DMS 273 (cell line): ENCODE results near the gene MCTP1.
A peak's percentile ranks its signal among the peaks of the same experiment; 100 is the strongest.
"Not testable (repeated sequence)": the region's sequence is repeated elsewhere in the genome, so short reads cannot be mapped to it uniquely, and the experiment has no call there.

Experiments used
- DNase-seq: peaks from one replicate; lab custom pipeline; 2025; ENCODE audit not compliant: unreplicated experiment; lab: John Stamatoyannopoulos, UW

The MCTP1 gene

DNA sequence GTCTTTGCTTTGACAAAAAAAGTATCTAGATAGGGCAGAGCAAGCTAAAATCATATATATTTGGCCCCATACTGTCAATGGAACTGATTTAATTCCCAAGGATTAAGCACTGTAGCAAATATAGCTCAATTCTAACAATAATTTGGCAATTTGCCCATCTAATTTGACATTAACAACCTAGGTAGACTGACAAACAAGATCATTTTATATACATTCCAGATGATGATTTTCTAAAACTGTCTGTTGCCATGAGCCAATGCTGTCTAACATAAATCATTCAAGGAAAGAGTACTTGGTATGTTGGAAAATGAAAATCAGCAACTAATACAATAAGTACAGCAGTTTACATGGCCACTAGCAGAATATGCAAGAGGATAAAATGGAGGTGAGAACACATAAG lies 32.1 kb downstream of the MCTP1 start:
- DNase-seq: no peak

DNA sequence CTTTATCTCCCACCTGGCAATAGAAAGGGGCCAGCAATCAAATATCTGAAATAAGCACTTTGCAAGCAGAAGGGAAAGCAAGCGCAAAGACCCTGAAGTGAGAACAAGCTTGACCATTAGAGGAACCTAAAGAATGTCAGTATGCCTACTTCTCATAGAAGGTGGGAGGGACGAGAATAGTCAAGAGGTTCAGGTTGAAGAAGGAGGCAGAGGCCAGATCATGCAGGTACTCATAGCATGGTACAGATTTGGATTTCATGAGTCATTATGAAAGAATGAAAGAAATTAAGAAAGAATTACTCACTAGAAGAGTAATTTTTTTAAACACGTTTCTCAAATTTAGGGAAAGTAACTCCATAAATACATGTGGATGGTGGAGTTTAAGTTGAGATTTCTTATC lies 33.7 kb downstream of the MCTP1 start:
- no peak for DNase-seq

DNA sequence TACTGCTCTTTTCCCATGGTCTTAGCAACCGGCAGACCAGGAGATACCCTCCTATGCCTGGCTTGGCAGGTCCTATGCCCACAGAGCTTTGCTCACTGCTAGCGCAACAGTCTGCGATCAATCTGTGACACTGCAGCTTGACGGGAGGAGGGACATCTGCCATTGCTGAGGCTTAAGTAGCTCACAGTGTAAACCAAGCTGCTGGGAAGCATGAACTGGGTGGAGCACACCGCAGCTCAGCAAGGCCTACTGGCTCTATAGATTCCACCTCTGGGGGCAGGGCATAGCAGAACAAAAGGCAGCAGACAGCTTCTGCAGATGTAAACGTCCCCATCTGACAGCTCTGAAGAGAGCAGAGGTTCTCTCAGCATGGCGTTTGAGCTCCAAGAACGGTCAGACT lies 40.4 kb downstream of the MCTP1 start:
- DNase-seq: no peak

DNA sequence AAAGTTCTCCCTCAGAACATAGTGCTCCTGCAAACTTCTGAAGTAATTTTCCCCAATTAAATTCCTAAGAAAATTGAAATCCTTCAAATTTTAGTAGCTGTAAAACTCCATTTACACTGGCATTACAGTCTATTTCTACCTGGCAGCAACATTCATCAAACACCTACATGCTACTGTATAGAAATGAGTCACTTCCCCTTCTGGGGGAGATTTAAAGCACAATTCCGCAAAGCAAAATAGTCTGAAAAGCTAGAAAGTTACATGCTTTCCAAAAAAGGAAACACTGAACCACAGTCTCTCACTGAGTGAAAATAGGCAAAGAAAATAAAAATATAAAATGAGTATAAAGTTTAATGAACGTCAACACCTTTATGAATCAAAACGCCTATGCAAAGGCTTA lies 43.3 kb downstream of the MCTP1 start:
- no peak for DNase-seq

DNA sequence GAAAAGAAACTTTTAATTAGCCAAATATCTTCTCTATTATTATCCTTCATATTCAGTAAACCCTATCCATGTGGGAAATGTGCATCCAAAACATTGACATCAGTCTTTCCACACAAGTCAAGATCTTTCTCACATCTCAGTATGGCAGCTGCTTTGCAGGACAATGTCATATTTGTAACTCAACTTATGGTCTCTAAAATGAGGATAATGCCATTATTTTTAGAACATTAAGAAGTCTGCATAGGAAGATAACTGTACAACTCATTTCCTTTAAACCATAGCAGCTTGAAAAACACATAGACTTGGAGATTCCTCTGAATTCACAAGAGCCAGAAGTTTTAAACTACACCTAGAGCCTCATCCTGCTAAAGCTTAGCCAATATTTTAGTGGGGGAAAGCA lies 43.7 kb downstream of the MCTP1 start:
- DNase-seq: no peak

DNA sequence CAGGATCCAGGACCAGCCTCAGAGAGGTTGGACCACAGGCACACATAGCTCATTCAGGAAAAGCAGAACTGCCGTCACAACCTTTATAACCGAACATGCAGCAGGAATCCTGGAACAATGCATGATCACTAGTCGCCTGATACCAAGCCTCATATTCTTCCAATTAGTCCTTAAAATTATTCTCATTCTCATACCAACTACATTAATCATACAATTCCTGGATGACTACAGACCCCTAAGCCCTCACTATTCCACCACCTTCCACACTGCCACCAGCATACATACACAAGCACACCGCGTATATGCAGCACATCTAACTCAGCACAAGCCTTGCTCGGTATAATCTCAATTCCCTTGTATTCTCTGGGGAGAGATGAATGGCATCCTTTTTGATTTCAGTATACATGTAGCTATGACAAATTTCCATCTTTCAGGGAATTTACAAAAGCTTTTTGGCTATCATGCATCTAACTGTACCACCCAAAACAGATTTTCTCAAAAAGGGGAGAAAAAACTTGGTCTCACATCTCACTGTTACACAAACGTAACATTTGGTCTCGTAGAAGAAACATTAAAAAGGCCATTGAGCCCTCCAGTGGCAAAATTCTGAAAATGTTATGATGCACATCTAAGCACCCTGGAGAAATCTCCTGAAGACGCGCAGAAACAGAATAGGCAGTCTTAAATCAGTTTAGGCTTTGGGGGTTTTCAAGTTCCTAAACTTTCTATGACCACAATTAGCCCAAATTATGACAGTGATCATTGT lies 46.2 kb downstream of the MCTP1 start:
- peak; percentile 42 for DNase-seq

DNA sequence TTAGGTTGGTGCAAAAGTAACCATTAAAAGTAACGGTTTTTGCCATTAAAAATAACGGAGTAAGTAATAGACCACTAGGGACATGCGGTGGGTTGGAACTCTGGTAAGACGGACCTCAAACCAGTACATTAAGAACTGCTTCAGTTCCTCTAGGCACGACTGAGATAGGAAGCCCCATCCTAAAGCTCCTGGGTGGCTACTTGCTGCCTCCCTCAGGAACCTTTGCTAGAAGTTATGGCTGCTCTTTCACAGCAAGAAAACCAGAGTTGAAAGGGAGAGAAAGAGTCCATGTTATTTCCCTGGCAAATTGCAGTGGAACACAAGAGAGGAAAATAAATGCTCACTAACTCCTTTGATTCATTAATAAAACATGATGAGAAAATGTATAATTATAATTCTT lies 47.6 kb downstream of the MCTP1 start:
- no peak for DNase-seq

DNA sequence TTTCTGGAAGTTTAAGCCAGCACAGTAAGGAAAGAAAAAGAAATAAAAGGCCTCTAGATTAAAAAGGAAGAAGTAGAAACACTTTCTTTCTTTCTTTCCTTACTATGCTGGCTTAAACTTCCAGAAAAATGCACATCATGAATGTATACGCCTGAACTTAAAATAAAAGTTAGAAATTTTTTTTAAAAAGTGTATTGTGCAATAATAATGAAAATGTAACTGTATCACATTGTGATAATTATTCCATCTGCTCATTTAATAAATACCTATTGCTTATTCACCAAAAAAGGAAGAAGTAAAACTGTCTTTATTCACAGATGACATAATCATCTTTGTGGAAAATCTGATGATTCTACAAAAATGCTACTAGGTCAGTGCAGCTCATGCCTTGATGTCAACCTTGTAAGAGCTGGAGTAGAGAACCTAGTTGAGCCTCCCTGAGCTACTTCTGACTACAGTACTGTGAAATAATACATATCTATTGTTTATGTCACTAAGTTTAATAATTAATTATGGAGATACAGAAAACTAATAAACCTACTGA lies 49.4 kb downstream of the MCTP1 start:
- DNase-seq: no peak

DNA sequence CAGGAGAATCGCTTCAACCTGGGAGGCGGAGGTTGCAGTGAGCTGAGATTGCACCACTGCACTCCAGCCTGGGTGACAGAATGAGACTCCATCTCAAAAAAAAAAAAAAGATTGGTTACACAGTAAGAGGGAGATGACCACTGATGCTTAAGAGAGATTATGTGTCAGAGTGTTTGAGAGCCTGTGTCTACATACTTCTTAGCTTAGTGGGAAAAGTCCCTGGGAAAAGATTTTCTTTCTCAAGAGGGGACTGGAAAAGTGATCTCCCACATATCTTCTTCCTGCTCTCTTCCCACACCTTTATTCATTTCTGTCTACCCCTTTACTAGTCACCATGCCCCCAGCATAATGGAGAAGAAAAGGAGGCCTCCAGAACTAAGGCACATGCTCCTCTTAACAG lies 55.2 kb downstream of the MCTP1 start:
- no peak for DNase-seq

DNA sequence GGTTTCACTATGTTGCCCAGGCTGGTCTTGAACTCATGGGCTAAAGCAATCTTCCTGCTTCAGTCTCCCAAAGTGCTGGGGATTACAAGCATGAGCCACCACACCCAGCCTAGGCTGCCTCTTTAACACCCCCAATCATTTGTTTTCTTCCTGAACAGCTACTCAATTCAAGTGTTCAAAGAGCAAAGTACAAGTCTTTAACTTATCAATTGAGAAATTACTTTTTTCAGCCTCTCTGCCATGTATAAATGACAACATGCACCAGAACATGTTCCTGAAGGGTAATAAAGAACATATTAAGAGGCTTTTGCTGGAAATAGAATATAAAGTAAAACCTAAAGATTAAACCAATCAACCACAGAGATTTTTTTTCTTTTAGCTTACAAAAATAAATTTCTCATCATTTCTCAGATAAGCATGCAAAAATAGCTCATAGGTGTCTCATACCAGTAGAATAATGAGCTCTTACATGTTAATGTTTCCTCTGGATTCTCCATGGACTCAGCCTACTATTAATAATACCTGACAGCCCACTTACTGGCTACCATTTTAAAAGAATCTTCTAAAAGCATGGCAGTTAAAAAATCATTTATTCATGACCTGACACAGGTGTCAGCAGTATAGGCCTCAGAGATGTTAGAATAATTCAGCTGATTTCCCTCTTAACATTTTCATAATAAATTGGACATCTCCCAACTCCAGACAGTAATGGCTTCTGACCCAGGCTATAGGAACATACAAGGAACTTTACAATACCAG lies 60.0 kb downstream of the MCTP1 start:
- DNase-seq: no peak

DNA sequence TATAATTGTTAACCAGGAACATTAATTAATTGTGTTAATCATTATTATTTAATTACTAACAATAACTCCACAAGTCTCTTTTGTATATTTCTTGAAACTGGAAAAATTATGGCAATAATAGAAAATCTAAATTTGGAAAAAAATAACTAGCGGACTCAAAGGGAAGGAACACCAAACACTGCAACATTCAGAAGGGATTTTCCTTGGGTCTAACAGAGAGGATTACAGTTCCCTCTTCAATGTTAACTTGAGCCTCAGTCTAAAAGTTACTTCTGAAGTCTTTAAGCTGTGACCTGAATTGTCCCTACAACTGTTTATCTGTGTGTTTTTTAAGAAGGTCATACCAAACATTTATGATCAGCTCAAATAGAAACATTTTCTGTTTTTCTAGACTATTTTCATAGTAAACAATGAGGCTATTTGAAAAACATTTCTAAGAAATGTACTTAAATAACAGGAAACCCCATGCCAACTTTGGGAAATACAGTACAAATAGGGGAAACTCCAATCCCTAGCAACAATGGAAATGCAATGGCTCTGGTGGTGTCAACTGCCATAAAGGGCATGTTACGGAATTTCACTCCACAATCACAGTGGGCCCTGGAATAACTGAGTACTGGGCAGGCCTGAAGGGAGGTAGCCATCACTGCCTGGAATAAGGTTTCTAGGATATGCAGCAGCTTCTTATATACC lies 61.2 kb downstream of the MCTP1 start:
- no peak for DNase-seq

DNA sequence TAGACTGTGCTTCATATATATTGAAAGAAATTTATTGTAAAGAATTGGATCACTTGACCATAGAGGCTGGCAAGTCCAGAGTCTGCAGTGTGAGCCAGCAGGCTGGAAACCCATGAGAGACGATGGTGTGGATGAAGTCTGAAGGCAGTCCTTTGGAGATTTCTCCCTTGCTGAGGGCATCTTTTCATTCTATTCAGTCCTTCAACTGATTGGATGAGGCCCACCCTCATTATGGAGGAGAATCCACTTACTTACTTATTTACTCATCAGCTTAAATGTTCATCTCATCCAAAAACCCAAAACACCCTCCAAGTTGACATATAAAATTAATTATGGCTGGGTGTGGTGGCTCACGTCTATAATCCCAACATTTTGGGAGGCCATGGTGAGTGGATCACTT lies 62.1 kb downstream of the MCTP1 start:
- no peak for DNase-seq

DNA sequence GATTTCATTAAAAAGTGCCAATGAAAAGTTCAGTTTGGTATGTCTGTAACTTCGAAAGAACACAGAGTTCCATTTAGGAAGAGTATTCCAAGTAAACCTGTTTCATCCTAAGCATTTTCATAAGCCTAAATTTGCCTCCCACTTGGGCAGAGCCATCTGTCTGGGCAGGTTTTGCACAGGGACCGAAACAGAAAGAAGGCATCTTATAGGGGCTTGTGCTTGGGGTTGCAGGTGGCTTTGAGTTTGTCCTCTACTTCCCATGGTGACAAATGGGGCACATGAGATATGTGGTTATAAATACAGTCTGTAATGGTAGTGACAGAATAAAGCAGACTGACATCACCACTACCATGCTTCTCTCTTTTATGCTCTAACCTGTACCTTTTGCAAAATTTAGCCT lies 63.7 kb downstream of the MCTP1 start:
- peak; percentile 34 for DNase-seq

DNA sequence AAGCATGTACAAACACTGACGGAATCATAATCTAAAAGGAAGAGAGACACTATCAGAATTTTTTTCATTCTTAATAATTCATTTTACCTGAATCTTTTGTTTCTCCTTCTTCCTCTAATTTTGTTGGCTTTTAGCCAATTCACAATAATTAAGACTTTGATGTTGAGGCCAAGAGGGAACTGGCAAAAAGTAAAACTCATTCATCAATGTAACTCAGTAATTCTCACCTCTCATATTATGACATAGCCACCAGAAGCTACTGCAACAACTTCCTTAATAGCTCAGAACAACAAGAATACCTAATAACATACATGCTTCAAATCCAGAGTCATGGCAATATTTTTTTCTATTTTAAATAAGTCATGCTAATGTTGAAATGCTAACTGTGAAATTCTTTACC lies 64.5 kb downstream of the MCTP1 start:
- DNase-seq: peak; percentile 17

DNA sequence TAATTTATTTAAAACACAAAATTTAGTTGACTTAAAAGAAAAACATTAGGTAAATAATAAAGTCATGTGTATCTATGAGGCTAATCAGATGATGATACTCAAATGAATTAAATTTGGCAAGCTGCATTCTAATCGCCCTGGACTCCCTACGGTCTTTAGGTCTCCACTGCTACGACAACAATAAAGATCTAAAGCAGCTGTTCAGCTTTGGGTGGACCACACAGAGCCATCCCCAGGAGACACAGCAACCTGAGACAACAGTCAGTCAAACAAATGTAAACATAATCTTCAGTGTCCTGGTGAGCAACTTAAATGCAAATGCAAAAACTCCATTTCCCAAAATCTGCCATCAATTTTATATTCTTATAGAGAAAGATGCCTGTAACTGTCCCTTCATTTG lies 65.5 kb downstream of the MCTP1 start:
- peak; percentile 49 for DNase-seq

DNA sequence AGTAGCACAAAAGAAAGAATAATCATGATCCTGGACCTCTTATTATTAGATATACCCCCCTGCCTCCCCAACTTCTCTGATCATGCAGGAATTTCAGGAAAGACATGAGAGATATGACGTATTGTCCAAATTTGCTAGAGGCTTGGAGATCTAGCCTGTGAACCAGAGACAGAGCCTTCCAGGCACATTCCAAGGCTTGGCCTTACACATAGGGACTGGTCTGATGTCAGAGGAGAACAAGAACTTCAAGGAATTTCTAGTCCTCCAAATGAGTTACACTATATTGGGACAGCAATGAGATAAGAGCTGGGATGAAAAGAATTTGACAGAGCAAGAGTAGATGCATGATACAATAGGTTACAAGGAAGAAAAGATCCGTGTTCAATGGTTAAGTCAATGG lies 67.0 kb downstream of the MCTP1 start:
- DNase-seq: no peak

DNA sequence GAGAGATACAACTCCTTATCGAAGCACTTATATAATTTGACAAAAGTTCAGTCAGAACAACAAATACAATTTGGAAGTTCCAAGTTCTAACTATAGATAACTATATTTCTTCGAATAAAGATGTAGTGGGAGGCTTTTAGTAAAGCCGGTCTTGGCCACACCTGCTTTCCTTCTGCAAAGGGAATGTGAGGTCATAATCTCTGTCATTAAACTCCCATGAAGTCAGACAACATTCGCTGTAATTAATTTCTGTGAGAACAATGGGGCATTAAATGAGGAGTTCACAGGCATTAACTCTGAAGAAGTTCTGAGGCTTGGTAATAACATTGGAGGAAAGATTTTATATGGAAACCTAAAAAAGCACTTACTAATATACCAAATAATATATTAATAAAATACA lies 67.5 kb downstream of the MCTP1 start:
- DNase-seq: no peak

DNA sequence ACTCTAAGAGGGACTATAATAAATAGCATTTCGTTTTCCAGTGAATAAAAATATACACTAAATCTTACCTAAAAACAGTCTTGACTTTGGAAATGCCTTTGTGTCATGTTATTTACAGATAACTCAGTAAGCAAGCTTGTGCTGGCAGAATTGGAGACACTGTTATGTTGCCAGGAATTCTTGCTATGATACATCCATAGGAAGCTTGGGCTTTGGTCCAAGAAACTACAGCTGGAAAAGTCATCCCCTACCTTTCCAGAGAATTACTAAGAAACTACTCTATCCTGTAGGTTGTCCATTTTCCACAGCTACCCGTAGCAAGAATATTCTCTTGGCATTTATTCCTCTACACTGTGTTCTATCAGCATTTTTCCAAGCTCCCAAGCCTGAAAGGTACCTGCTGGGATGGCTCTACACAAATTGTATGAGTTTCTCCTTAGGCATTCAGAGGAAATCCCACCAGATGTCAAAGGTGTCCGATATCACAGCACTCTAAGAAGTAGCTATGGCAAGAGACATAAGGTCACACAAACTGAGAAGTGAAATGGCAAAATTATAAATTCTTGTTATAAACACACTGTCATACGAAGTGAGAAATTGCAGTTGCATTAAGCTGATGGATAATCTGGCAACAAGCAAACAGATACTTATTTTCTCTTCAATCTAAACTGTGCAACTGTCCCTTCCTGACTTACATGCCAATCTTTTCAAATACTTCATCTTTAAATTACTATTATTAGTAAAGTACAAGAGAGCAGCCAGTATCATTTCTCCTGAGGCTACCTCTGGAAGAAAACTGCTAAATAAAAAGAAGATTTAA lies 68.5 kb downstream of the MCTP1 start:
- peak; percentile 81 for DNase-seq

DNA sequence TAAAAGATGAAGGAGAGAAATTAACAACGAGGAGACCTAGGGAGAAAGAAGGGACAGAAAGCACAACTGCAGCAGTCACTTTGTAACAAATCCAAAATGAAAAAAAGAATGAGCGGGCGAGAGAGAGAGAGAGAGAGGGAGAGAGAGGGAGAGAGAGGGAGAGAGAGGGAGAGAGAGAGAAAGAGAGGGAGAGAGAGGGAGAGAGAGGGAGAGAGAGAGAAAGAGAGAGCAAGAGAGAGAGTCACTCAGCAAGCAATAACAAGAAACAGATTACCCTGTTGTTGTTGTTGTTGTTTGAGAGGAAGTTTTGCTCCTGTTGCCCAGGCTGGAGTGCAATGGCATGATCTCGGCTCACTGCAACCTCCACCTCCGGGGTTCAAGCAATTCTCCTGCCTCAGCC lies 77.1 kb downstream of the MCTP1 start:
- DNase-seq: not testable (repeated sequence)

DNA sequence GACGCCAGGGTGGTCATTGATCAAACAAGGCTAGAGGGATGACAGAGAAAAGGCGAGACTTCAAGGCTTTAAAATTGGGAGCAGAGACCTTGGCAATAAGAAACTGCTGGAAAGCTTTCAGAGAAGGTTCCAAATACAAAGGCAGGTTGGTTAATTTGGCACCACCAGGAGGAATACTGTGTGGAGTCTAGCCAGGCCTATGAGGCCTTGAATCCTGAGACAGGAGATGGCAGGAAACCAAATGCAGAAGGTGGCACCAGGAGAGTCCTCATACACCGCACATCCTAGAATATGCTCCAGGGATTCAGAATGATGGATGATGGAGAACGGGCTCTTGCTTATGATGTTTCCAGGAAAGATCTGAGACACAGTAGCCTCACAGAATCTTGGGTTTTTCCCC lies 90.0 kb downstream of the MCTP1 start:
- no peak for DNase-seq

DNA sequence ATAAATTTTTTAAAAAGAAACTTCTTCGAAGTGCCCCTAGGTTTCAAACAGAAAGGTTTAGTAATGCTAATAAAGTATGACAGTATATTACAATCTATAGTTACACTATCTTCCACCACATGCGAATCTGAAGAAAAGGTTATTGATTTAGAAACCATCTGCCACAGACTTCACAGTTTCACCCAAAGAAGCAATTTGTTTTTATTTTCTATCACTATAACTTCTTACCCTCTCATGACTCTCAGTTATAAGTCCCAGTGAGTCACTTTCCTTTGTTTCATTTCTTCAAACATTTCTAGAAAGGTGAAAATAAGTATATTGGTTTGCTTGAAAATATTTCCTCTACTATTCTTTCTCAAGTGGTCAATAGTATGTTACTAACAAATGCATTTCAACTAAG lies 93.6 kb downstream of the MCTP1 start:
- no peak for DNase-seq
